ENCODE data around the gene CHID1.

Gene CHID1

DNA sequence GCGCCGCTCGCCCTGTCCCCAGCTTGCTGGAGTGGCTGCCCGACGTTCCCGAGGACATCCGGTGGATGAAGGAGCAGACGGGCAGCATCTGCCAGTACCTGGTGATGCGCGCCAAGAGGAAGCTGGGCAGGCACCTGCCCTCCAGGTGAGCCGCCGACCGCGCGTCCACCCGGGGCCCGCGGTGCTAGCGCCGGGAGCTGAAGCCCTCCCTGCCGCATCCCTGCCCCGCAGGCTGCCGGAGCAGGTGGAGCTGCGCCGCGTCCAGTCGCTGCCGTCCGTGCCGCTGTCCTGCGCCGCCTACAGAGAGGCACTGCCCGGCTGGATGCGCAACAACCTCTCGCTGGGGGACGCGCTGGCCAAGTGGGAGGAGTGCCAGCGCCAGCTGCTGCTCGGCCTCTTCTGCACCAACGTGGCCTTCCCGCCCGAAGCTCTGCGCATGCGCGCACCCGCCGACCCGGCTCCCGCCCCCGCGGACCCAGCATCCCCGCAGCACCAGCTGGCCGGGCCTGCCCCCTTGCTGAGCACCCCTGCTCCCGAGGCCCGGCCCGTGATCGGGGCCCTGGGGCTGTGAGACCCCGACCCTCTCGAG, 86.2 kb downstream of the CHID1 start:
- no peak overlapping the region for H2AFZ ChIP-seq (ENCODE audit: low read depth, low read length, severe bottlenecking)
- no peaks in the 10 kb centered on the region for H3K27me3 ChIP-seq (ENCODE audit: low read length)
- no peak overlapping the region for H3K4me2 ChIP-seq (ENCODE audit: low read depth, low read length, poor library complexity, severe bottlenecking)
- TF ChIP-seq CTCF (IDR thresholded peaks at IDR 0.05; ENCODE audit: insufficient read depth, low read length, poor library complexity, severe bottlenecking) (no peak), EZH2phosphoT487 (conservative IDR thresholded peaks at IDR 0.05; ENCODE audit: low read length) (no peak)
- H3F3A ChIP-seq (ENCODE audit: insufficient read depth) = no peaks in the 10 kb centered on the region
- no peaks in the 10 kb centered on the region; the same call in 1 of the 2 replicates for H4K20me1 ChIP-seq (ENCODE audit: low read depth, low read length)
- no peaks in the 10 kb centered on the region for H3K9me2 ChIP-seq (replicated peaks; ENCODE audit: insufficient read depth, low read length)
- H3K9me3 ChIP-seq (ENCODE audit: insufficient read depth, low read length) = no peaks in the 10 kb centered on the region
- no peak overlapping the region for H3K4me3 ChIP-seq (ENCODE audit: insufficient read depth, low read length, poor library complexity, severe bottlenecking)
- H3K36me3 ChIP-seq (ENCODE audit: low read length) = no peaks in the 10 kb centered on the region
- H3K79me2 ChIP-seq (ENCODE audit: insufficient read depth, low read length) = no peaks in the 10 kb centered on the region
- no peak overlapping the region for H3K9ac ChIP-seq (ENCODE audit: low read length)
- H3K27ac ChIP-seq (ENCODE audit: low read depth, low read length) = no peak overlapping the region

DNA sequence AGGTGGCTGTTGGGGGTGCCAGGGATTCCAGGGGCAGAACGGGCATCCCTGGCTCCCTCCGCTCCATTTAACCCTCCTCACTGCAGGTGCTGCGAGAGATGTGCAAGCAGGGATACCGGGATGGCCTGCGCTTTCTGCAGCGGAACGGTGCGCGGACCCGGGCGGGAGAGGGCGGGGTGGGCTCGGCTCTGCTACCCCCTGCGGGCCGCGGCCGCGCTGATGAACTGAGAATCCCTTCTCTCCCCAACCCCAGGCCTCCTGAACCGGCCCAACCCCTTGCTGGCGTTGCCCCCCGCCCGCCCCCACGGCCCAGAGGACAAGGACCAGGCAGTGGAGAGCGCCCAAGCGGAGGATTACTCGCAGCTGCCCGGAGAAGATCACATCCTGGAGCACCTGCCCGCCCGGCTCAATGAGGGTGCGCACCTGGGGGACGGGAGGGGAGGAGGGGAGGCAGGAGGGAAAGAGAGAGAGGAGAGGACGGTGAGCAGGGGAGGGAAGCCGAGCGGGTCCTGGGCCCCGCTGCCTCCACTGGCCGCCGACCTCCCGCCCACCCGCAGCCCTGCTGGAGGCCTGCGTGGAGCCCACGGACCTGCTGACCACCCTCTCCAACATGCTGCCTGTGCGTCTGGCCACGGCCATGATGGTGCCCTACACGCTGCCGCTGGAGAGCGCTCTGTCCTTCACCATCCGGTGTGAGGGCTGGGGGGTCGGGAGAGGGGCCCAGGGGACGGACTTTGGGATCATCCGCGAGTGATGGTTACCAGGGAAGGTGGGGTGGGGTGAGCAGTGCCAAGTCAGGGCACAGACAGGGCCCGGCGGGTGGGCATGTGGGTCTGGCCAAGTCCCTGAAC, 86.9 kb downstream of the CHID1 start:
- H3K79me2 ChIP-seq (ENCODE audit: insufficient read depth, low read length) = no peaks in the 10 kb centered on the region

GRCh38 chr11:821512-822371, 88.9 kb downstream of the CHID1 start:
- Histone ChIP-seq H3K4me2 (ENCODE audit: low read depth, low read length, poor library complexity, severe bottlenecking) (no peak overlapping the region), H3K79me2 (ENCODE audit: insufficient read depth, low read length) (no peaks in the 10 kb centered on the region), H3K9me2 (replicated peaks; ENCODE audit: insufficient read depth, low read length) (no peaks in the 10 kb centered on the region), H4K20me1 (ENCODE audit: low read depth, low read length) (no peaks in the 10 kb centered on the region; the same call in 1 of the 2 replicates), H3K27me3 (ENCODE audit: low read length) (no peaks in the 10 kb centered on the region), H3K36me3 (ENCODE audit: low read length) (no peaks in the 10 kb centered on the region), H3K27ac (ENCODE audit: low read depth, low read length) (no peak overlapping the region), H2AFZ (ENCODE audit: low read depth, low read length, severe bottlenecking) (no peak overlapping the region), H3F3A (ENCODE audit: insufficient read depth) (no peaks in the 10 kb centered on the region), H3K9ac (ENCODE audit: low read length) (no peak overlapping the region), H3K9me3 (ENCODE audit: insufficient read depth, low read length) (no peaks in the 10 kb centered on the region), H3K4me3 (ENCODE audit: insufficient read depth, low read length, poor library complexity, severe bottlenecking) (no peak overlapping the region)
- TF ChIP-seq EZH2phosphoT487 (conservative IDR thresholded peaks at IDR 0.05; ENCODE audit: low read length) (no peak), CTCF (IDR thresholded peaks at IDR 0.05; ENCODE audit: insufficient read depth, low read length, poor library complexity, severe bottlenecking) (no peak)

More for the DNA sequence above, 86.9 kb downstream of the CHID1 start:
- Histone ChIP-seq H3K36me3 (ENCODE audit: low read length) (no peaks in the 10 kb centered on the region), H4K20me1 (ENCODE audit: low read depth, low read length) (no peaks in the 10 kb centered on the region; the same call in 1 of the 2 replicates), H3K4me2 (ENCODE audit: low read depth, low read length, poor library complexity, severe bottlenecking) (no peak overlapping the region), H3K4me3 (ENCODE audit: insufficient read depth, low read length, poor library complexity, severe bottlenecking) (no peak overlapping the region), H2AFZ (ENCODE audit: low read depth, low read length, severe bottlenecking) (no peak overlapping the region), H3F3A (ENCODE audit: insufficient read depth) (no peaks in the 10 kb centered on the region), H3K9me2 (replicated peaks; ENCODE audit: insufficient read depth, low read length) (no peaks in the 10 kb centered on the region), H3K9me3 (ENCODE audit: insufficient read depth, low read length) (no peaks in the 10 kb centered on the region), H3K9ac (ENCODE audit: low read length) (no peak overlapping the region), H3K27me3 (ENCODE audit: low read length) (no peaks in the 10 kb centered on the region), H3K27ac (ENCODE audit: low read depth, low read length) (no peak overlapping the region)
- TF ChIP-seq CTCF (IDR thresholded peaks at IDR 0.05; ENCODE audit: insufficient read depth, low read length, poor library complexity, severe bottlenecking) (no peak), EZH2phosphoT487 (conservative IDR thresholded peaks at IDR 0.05; ENCODE audit: low read length) (no peak)
